ENCODE measurements around the gene ERICH3.
"Not testable (repeated sequence)": the region's sequence is repeated elsewhere in the genome, so short reads cannot be mapped to it uniquely, and the experiment has no call there.

ERICH3 gene

GRCh38 chr1:74677926-74678325 lies 4.3 kb upstream of the ERICH3 start:
- no peak for DNase-seq (ENCODE audit: low read depth, low spot score)

- DNase-seq (ENCODE audit: low read depth, low spot score) = no peak
Measured at GRCh38 chr1:74674278-74675048, 871 bp upstream of the ERICH3 start.

DNA sequence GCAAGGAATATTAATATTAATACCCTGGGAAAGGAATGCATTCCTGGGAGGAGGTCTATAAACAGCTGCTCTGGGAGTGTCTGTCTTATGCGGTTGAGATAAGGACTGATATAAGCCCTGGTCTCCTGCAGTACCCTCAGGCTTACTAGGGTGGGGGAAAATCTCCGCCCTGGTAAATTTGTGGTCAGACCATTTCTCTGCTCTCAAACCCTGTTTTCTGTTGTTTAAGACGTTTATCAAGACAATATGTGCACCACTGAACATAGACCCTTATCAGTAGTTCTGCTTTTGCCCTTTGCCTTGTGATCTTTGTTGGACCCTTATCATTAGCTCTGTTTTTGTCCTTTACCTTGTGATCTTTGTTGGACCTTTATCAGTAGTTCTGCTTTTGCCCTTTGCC lies 2.7 kb downstream of the ERICH3 start:
- not testable (repeated sequence) for DNase-seq (ENCODE audit: low read depth, low spot score)

GRCh38 chr1:74654708-74655107 lies 18.9 kb downstream of the ERICH3 start:
- DNase-seq (ENCODE audit: low read depth, low spot score) = no peak

DNA sequence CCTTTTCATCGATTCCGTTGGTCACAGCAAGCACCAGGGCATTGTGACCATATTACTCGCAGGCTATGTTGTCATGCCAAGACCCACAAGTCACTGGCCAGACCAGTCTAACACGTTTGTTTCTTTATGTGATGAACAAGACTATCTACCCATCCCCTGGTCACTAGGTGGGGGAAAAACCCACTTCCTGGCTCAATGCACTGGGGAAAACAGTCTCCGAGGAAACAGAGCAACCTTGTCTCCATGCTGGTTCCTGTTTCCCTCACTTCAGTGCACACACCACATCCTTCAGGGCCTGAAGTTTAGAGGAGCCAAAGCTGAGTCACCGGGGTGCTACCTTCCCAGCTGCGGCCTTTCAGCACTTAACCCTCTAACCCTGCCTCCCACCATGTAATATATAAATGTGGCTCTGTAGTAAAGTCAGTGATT lies 20.9 kb downstream of the ERICH3 start:
- no peak for DNase-seq (ENCODE audit: low read depth, low spot score)

DNA sequence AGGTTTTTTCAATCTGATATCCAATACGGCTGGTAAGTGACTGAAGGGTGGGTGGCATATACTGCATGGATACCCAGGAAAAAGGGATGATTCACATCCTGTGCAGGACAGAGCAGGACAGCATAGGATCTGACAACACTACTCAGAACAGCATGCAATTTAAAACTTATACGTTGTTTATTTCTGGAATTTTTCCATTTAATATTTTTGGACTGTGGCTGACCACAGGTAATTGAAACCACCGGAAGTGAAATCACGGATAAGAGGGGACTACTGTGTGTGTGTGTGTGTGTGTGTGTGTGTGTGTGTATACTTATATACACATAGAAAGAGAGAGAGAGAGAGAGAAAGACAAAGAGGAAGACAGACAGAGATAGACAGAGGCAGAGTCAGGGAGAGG lies 23.0 kb downstream of the ERICH3 start:
- no peak for DNase-seq (ENCODE audit: low read depth, low spot score)

DNA sequence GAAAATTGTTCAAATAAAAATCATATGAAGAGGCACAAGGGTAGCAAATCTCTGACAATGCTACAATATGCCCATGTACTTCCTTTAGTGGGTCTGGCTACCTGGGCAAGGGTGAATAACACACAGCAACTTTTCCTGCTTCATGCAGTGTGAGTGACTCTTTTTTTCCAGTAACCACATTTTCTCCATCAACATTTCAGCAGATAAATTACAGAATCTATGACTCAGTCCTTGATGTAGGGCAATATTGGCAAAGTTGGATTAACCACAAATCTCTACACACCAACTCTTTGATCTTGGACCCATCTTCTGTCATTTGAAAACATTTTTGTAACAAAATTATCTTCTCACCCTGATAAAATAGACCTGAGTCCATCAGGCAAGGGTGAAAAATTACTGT lies 31.7 kb downstream of the ERICH3 start:
- DNase-seq (ENCODE audit: low read depth, low spot score) = no peak

- DNase-seq (ENCODE audit: low read depth, low spot score) = no peak
Measured at GRCh38 chr1:74641161-74641560, 32.4 kb downstream of the ERICH3 start.

DNA sequence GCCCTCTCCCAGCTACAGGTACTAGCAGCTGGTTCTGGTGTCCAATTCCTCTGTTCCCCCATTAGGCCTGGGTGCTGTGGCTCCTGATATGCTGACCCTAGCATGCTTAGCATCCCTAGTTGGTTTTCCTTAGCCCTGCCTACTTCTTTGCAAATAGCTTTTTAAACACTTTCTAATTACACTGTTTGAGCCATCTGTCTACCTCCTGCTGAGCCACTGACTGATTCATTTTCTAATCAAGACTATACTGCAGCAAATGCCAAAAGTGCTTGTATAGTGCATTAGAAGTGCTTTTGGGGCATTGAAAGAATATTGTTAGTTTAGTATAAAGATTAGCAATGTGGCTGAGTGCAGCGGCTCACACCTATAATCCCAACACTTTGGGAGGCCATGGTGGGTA lies 36.3 kb downstream of the ERICH3 start:
- DNase-seq (ENCODE audit: low read depth, low spot score) = no peak

GRCh38 chr1:74629283-74629682 lies 44.3 kb downstream of the ERICH3 start:
- no peak for DNase-seq (ENCODE audit: low read depth, low spot score)

- DNase-seq (ENCODE audit: low read depth, low spot score) = no peak
Measured at GRCh38 chr1:74623716-74624115, 49.9 kb downstream of the ERICH3 start.

DNA sequence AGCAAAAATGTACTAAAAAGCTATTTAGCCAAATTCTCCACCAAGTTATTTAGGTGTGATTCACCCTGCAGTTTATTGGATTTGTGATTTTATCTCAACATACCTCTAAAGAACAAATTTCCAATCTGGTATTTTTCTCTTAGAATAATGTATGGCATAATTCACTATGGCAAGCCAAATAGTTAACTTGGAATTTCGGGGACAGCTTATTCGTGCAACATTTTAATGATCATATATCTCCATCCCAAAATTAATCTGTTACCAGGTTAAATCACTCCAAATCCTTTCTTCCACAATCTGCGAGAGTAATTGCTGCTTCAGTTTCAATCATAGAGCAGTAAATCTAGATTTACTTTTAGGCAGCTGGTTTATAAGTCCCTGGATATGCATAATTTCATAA lies 53.4 kb downstream of the ERICH3 start:
- no peak for DNase-seq (ENCODE audit: low read depth, low spot score)

DNA sequence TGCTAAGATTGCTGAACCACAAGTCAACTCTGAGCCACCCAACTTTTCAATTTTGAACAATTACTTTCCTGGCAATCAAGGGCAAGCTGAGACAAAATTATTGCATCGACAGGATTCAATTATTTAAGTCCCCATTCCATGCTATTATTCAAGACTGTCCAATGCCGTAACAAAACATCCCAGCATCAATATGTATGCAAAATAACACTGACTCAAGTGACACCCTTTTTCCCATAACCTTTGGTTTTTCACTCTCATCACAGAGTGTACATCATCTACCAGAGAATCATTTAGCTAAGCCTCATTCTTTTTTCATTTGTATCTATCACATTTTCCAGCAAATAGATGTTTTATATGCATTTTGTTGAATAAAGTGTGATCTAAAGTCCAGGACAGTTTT lies 54.6 kb downstream of the ERICH3 start:
- no peak for DNase-seq (ENCODE audit: low read depth, low spot score)

DNA sequence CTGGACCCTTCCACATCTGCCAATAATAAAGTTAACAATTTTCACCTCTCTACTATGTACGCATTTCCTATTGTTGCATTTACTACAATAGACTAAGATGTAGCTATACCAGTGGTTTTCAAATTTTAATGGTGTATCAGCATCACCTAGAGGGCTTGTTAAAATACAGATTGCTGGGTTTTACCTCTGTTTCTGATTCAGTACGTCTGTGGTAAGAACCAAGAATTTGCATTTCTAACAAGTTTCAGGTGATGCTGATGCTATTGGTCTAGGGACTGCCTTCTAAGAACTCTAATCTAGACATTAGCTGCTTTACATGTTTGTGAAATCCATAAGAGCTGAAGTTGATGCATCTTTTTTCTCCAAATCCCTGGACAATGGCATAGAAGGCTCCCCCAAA lies 59.7 kb downstream of the ERICH3 start:
- no peak for DNase-seq (ENCODE audit: low read depth, low spot score)

GRCh38 chr1:74611887-74612286 lies 61.7 kb downstream of the ERICH3 start:
- no peak for DNase-seq (ENCODE audit: low read depth, low spot score)

DNA sequence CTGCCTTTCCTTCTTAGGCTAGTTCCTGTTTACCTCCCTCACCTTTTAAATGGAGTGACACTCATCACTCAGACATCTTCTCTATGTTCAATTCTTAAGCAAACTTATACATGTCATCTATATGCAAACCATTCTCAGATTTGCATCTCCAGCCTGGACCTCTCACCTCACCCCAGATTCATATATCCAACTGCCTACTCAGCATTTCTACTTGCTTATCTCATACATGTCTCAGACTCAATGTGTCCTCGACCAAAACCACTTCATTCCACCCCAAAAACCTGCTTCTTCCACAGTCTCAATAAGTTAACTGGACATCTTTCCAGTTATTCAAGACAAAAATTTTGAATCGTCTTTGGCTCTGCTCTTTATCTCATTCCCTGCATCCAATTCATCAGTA lies 62.6 kb downstream of the ERICH3 start:
- no peak for DNase-seq (ENCODE audit: low read depth, low spot score)

DNA sequence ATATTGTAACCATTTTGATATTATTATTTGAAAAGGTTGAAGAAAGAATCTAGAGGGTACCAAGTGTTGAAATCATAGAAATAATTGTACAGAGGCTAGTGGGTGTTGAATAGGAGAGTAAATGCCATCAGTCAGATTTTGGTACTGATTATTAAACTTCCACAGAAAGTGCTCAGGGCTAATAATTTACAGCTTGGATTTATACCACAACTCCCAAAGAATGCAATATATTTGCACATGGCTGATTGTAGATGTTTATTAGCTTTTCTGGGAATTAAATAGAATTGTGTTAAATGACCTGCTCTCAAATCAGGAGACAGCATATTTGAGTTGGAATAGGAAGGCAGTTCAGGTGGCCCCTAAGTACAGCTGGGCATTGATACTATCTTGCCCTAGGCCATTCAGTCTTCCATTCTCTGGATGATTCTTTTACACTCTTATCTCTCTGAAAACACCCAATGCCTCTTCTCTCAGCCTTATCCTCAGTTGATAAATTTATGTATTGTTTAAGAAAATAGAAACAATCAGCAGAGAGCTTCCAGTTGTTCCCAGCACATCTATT lies 63.7 kb downstream of the ERICH3 start:
- DNase-seq (ENCODE audit: low read depth, low spot score) = no peak

DNA sequence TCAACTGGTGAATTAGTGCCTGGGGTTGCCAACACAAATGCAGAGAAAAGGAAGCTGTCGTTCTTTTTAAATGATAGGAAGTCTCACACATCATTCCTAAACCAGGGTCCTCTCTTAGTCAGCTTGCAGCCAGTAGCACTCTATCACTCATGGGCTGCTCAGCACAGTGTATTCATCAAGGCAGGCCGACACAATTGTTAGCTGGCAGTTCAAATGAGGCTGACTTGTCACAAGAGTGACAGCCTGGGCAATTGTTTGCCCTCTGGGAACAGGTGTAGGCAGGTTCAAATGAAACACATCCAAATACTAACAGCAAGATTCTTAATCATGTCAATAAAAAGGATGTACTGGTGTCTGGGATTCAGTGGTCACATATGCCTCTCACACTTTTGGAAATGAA lies 76.9 kb downstream of the ERICH3 start:
- DNase-seq (ENCODE audit: low read depth, low spot score) = no peak

GRCh38 chr1:74593887-74594866 lies 79.4 kb downstream of the ERICH3 start:
- no peak for DNase-seq (ENCODE audit: low read depth, low spot score)

DNA sequence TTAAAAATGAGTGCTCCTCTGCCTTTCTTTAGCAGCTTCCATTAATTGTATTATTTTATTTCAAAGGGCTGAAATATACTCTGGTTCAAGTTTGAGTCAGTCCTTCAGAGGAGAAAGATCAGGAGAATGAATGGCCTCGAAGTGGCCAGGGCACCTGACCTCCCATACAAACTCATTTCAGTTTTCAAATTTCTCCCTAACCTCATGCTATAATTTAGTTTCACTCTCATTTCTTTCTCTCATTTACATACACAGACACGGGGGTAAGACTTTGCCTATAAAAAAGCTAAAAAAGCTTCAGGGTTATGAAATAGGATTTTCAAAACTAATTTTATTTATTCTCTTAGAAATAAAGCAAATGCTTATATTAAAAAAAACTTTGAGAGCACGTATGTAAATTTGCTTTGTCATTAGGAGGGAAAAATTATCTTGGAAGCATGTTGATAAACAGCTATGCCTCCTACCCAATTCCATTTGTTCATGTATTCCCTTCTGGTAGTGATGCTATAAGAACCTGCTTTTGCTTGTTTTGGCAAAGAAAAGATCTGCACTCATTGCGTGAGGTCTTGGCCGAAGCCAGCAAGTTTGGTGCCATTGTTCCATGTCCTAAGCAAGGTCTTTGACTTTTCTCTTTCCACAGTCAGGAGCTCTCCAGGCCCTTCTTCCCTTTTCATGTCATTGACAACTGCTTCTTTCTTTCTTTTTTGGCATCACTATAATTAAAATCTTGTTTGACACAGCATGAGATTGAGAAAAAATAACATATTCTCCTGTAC lies 80.8 kb downstream of the ERICH3 start:
- no peak for DNase-seq (ENCODE audit: low read depth, low spot score)

DNA sequence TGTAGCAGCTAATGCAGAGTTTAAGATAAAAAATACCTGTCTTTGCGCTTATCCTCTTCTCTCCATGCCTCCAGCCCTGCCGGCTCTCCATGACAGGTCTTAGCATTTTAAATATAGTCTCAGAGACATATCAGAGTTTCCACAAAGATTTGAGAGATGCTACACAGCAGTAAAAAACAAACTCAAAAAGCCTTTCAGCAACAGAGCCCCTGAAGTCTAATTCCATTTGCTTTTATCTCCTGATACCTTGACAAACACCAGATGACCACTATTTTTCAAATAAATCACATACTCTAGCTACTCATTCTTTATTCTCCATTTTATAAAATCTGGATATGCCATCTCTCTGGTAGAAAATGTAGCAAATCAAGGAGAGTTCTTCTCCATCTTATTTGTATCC lies 81.6 kb downstream of the ERICH3 start:
- DNase-seq (ENCODE audit: low read depth, low spot score) = no peak

DNA sequence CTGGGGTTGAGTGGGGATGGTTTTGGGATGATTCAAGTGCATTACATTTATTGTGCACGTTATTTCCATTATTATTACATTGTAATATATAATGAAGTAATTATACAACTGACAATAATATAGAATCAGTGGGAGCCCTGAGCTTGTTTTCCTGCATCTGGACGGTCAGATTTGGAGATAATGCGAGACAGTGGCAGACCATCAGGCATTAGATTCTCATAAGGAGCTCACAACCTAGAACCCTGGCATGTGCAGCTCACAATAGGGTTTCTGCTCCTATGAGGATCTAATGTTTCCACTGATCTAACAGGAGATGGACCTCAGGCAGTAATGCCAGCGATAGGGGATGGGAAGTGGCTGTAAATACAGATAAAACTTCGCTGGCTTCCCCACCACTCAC lies 83.3 kb downstream of the ERICH3 start:
- no peak for DNase-seq (ENCODE audit: low read depth, low spot score)
